GM21423 (cell line): ENCODE measurements around the gene CUEDC1.
A peak's percentile ranks its signal among the peaks of the same experiment; 100 is the strongest.
"Not testable (repeated sequence)": the region's sequence is repeated elsewhere in the genome, so short reads cannot be mapped to it uniquely, and the experiment has no call there.

Experiments
- ATAC-seq: cut with Tn5 transposase; IDR thresholded peaks from one replicate; pipeline ENCODE4 v1.9.1; 2021; ENCODE audit warnings: mild to moderate bottlenecking, moderate library complexity; ENCODE audit not compliant: unreplicated experiment

The CUEDC1 gene

GRCh38 chr17:57962279-57963148 is 7.3 kb upstream of the CUEDC1 start:
- no peak for ATAC-seq

- ATAC-seq: no peak
Observed at GRCh38 chr17:57959929-57960328, 4.7 kb upstream of the CUEDC1 start.

GRCh38 chr17:57958391-57958790 is 3.2 kb upstream of the CUEDC1 start:
- not testable (repeated sequence) for ATAC-seq

GRCh38 chr17:57957886-57958285 is 2.7 kb upstream of the CUEDC1 start:
- no peak for ATAC-seq

GRCh38 chr17:57957120-57957850 is 2.1 kb upstream of the CUEDC1 start:
- ATAC-seq: no peak

GRCh38 chr17:57956291-57957119 is 1.3 kb upstream of the CUEDC1 start:
- peak; percentile 65 for ATAC-seq

GRCh38 chr17:57954397-57955182 is 622 bp downstream of the CUEDC1 start:
- no peak for ATAC-seq

GRCh38 chr17:57953705-57954396 is 1.4 kb downstream of the CUEDC1 start:
- no peak for ATAC-seq

- ATAC-seq: no peak
Observed at GRCh38 chr17:57953219-57953618, 2.0 kb downstream of the CUEDC1 start.

- no peak for ATAC-seq
Observed at GRCh38 chr17:57949649-57950048, 5.6 kb downstream of the CUEDC1 start.

- no peak for ATAC-seq
Observed at GRCh38 chr17:57948555-57949420, 6.4 kb downstream of the CUEDC1 start.

- ATAC-seq: no peak
Observed at GRCh38 chr17:57948169-57948554, 7.0 kb downstream of the CUEDC1 start.

- no peak for ATAC-seq
Observed at GRCh38 chr17:57947369-57947768, 7.8 kb downstream of the CUEDC1 start.

- peak; percentile 82 for ATAC-seq
Observed at GRCh38 chr17:57946798-57947358, 8.3 kb downstream of the CUEDC1 start.

- ATAC-seq: peak; percentile 9
Observed at GRCh38 chr17:57945996-57946797, 9.0 kb downstream of the CUEDC1 start.

- no peak for ATAC-seq
Observed at GRCh38 chr17:57944908-57945307, 10.3 kb downstream of the CUEDC1 start.

- ATAC-seq: no peak
Observed at GRCh38 chr17:57943645-57944044, 11.6 kb downstream of the CUEDC1 start.

- ATAC-seq: no peak
Observed at GRCh38 chr17:57943140-57943539, 12.1 kb downstream of the CUEDC1 start.
